Gastroesophageal sphincter (tissue), 4 donors: ENCODE data around the gene YPEL1. TPM values are rescaled to one million over a fixed set of nuclear protein-coding genes. Genes with fewer than 3 reads are reported as not detected.

Experiments used
- ATAC-seq: fragments of 150-250 bp; one replicate; pipeline ENCODE4 v1.9.1; 2016; ENCODE audit warnings: mild to moderate bottlenecking, moderate library complexity
- H3K27ac ChIP-seq, 4 donors: fragments of 200-600 bp; sonication (generic) in 3 of 4; 1 replicate in 3 of 4; 2 replicates in 1 of 4; pipeline ENCODE4 v1.5.1; 2016 to 2019
- H3K27me3 ChIP-seq: fragments of 200-600 bp; sonication (generic); one replicate; pipeline ENCODE4 v1.5.1; 2019
- H3K36me3 ChIP-seq, 2 donors: fragments of 200-600 bp; sonication (generic); one replicate each; pipeline ENCODE4 v1.5.1; 2019; ENCODE audit warnings: control low read depth in 1 of 2
- H3K4me1 ChIP-seq, 3 donors: fragments of 200-600 bp; sonication (generic); 1 replicate in 2 of 3; 2 replicates in 1 of 3; pipeline ENCODE4 v1.5.1; 2016 to 2019; ENCODE audit warnings: control low read depth in 2 of 3
- H3K4me3 ChIP-seq, 2 donors: fragments of 200-600 bp; sonication (generic); one replicate each; pipeline ENCODE4 v1.5.1; 2019; ENCODE audit warnings: mild to moderate bottlenecking in 1 of 2, moderate library complexity in 1 of 2
- H3K9me3 ChIP-seq, 3 donors: fragments of 200-600 bp; sonication (generic); one replicate each; pipeline ENCODE4 v1.5.1; 2017 to 2019; ENCODE audit warnings: control low read depth in 2 of 3
- EP300 ChIP-seq: sonication (generic); formaldehyde crosslinking; IDR thresholded peaks from one replicate; pipeline ENCODE4 v1.6.1; 2017; ENCODE audit warnings: antibody characterized with exemption, mild to moderate bottlenecking
- POLR2A ChIP-seq, 2 donors: fragments of 450-650 bp; IDR thresholded peaks; one replicate each; pipeline ENCODE4 v1.6.1; 2017; ENCODE audit warnings: antibody characterized with exemption in 2 of 2, mild to moderate bottlenecking in 2 of 2, moderate library complexity in 1 of 2
- POLR2AphosphoS5 ChIP-seq: sonication (generic); formaldehyde crosslinking; IDR thresholded peaks from one replicate; pipeline ENCODE4 v1.6.1; 2017; ENCODE audit warnings: antibody characterized with exemption
- WGBS, 2 donors: methylation state at CpG; one replicate each; pipeline ENCODE4 v1.1.5; 2018; ENCODE audit warnings: low coverage in 1 of 2; 5-methylcytosine and 5-hydroxymethylcytosine counted together
- total RNA-seq, 4 donors: library from RNA; depleted of rRNA; stranded (reverse); fragments of >200 nt; gene quantifications; one replicate each; pipeline ENCODE4 v1.1.0, GENCODE V29; 2016
- TF ChIP-seq, protein P1 (sequence below), 4 experiments: fragments of 200-600 bp in 2 of 4; fragments of 450-650 bp in 2 of 4; sonication (generic) in 1 of 4; IDR thresholded peaks; one replicate each; pipeline ENCODE4 v1.5.1; 2017 to 2019; ENCODE audit warnings: antibody characterized with exemption in 4 of 4, mild to moderate bottlenecking in 2 of 4, moderate library complexity in 2 of 4

The YPEL1 gene
- total RNA-seq, 4 donors from 2014 or later, result 11.6 to 23.1 (median 15.8) TPM

DNA sequence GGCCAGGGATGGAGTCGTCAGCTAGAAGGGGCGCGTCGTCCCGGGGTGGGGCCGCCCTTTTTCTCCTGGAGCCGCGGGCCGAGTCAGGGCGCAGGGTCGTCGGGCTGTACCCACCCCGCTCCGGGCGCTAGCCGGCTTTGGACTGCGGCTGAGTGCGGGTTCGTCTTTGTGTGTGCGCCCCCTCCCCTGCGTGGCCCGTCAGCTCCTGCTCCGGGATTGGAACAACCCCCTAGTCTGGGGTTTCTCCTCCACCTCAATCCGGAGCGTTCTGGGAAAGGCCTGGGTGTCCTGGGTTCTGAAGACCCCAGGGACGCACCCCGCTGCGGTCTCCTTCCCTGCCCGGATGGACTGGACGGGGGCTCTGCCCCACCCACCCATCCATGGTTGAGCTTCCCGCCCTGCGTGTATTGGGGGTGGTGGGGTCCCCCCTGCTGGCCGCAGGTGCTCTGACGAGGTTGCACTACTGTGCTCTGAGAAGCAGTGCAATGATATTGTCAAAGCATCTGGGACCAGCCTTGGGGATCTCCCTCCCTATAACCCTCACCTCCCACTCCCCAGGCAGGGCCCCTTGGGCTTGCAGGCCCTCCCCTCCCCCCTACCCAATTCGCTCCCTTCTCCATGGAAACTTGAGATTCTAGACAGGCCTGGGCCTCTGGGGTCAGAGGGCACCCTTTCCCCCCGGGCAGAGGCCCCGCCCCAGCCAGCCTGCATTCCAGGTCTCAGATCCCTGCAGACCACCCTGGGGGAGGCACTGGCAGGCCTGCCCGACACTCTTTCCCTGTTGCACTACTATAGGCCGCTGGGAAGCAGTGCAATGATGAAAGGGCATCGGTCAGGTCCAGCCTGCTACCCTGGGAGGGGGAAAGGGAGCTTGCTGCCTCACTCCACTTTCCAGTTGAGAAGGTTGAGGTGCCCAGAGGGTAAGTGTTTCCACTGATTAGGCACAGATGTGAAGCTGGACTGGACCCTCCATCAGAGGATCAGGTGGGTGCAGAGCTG, 82.7 kb downstream of the YPEL1 start:
- ATAC-seq, result no peak
- no peaks in the 10 kb centered on the region for H3K9me3 ChIP-seq
- peak overlapping the region; percentile 55 to 65 for H3K4me3 ChIP-seq
- WGBS, 2 donors, result no CpG with 5 or more reads among the region's 40 CpGs
- H3K27ac ChIP-seq, result peak overlapping the region in 2 of 4 donors; percentile 57 to 58
- peaks cover 0 to 4% of the 10 kb centered on the region in 2 donors for H3K36me3 ChIP-seq
- peaks cover 0 to 28% (median 11%) of the 10 kb centered on the region in 3 donors for H3K4me1 ChIP-seq
- TF ChIP-seq POLR2A (IDR thresholded peaks at IDR 0.05) (no peak), POLR2AphosphoS5 (no peak), EP300 (no peak)
- TF ChIP-seq, protein P1, sequence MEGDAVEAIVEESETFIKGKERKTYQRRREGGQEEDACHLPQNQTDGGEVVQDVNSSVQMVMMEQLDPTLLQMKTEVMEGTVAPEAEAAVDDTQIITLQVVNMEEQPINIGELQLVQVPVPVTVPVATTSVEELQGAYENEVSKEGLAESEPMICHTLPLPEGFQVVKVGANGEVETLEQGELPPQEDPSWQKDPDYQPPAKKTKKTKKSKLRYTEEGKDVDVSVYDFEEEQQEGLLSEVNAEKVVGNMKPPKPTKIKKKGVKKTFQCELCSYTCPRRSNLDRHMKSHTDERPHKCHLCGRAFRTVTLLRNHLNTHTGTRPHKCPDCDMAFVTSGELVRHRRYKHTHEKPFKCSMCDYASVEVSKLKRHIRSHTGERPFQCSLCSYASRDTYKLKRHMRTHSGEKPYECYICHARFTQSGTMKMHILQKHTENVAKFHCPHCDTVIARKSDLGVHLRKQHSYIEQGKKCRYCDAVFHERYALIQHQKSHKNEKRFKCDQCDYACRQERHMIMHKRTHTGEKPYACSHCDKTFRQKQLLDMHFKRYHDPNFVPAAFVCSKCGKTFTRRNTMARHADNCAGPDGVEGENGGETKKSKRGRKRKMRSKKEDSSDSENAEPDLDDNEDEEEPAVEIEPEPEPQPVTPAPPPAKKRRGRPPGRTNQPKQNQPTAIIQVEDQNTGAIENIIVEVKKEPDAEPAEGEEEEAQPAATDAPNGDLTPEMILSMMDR (IDR thresholded peaks at IDR 0.05), result no peak
- H3K27me3 ChIP-seq, result peaks cover 51% of the 10 kb centered on the region

- Histone ChIP-seq H3K36me3 (peaks cover 0 to 4% of the 10 kb centered on the region in 2 donors), H3K27ac (peak overlapping the region in 3 of 4 donors; percentile 48 to 58 (median 57)), H3K4me1 (peaks cover 0 to 20% (median 11%) of the 10 kb centered on the region in 3 donors), H3K4me3 (peak overlapping the region; percentile 55 to 65), H3K27me3 (peaks cover 44% of the 10 kb centered on the region), H3K9me3 (no peaks in the 10 kb centered on the region)
- ATAC-seq, result peak; percentile 95
- no CpG with 5 or more reads among the region's 44 CpGs for WGBS, 2 donors
- TF ChIP-seq POLR2AphosphoS5 (no peak), EP300 (no peak), POLR2A (IDR thresholded peaks at IDR 0.05) (no peak)
- TF ChIP-seq, protein P1 (IDR thresholded peaks at IDR 0.05), result no peak
These were observed 83.5 kb downstream of the YPEL1 start for GRCh38 chr22:21652010-21652546.

DNA sequence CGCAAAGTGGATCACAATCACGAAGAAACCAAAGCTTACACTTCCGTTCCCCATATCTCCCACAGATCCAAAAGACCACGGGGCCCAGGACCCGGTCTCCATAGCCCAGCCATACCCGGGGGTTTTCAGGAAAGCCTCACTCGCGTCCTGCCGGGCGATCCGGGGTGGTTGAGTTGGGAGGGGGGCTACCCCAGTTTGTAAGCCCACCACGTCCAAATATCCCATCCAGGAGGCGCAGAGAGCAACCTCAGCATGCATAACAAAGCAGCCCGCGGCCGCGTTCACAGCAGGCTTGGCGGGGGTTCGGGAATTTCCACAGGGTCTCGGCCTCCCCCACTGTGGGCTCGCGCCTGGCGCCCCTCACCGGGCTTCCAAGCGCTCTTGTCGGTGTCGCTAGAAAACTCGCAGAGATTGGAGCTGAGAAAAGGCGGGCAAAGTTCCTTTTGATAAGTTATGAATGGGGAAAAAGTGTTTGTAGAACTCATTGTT, 84.0 kb downstream of the YPEL1 start:
- Histone ChIP-seq H3K4me1 (peaks cover 0 to 25% (median 11%) of the 10 kb centered on the region in 3 donors), H3K27ac (peak overlapping the region in 2 of 4 donors; percentile 57 to 58), H3K4me3 (peak overlapping the region; percentile 55 to 65), H3K36me3 (peaks cover 0 to 4% of the 10 kb centered on the region in 2 donors), H3K9me3 (no peaks in the 10 kb centered on the region), H3K27me3 (peaks cover 38% of the 10 kb centered on the region)
- WGBS, 2 donors, result 2% methylated on average over 9 of the region's 29 CpGs; no CpG with 5 or more reads in 1 of the 2 donors
- TF ChIP-seq EP300 (no peak), POLR2A (IDR thresholded peaks at IDR 0.05) (no peak), POLR2AphosphoS5 (no peak)
- TF ChIP-seq, protein P1 (IDR thresholded peaks at IDR 0.05), result no peak
- peak; percentile 4 for ATAC-seq

DNA sequence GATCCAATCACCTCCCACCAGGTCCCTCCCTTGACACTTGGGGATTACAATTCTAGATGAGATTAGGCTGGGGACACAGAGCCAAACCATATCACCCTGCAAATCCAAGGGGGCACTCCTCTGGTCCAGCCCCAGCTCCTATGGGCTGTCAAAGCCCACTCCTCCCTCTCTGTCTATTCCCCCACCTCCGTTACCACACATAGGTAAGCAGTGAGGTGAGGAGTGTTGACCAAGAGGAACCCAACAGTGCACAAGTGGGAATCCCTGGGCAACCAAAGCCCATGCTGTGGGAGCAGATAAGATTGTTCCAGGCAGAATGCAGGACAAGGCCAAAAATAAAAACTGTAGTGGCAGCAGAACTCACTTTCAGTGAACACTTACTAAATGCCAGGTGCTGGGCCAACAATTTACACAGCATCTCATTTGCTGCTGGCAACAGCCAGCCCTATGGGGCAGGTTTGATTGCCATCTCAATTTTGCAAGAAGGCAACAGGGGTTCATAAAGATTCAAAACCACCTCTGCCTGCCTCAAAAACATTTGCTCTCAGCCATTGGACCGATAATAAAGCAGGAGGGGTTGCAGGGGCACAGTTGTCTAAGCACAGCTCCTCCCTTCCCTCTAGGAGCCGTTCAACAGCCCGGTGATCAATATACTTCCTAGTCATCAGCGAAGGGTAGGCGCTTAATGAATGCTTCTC, 84.6 kb downstream of the YPEL1 start:
- Histone ChIP-seq H3K9me3 (no peaks in the 10 kb centered on the region), H3K27ac (no peak overlapping the region), H3K36me3 (peaks cover 0 to 4% of the 10 kb centered on the region in 2 donors), H3K4me3 (peak overlapping the region in 1 of 2 donors; percentile 65), H3K4me1 (peaks cover 0 to 29% (median 11%) of the 10 kb centered on the region in 3 donors), H3K27me3 (peaks cover 33% of the 10 kb centered on the region)
- WGBS, 2 donors, result 0 to 7% methylated on average over 1 to 5 of the region's 6 CpGs
- ATAC-seq, result no peak
- TF ChIP-seq EP300, result no peak
- TF ChIP-seq POLR2AphosphoS5, result no peak
- no peak for TF ChIP-seq POLR2A (IDR thresholded peaks at IDR 0.05)
- TF ChIP-seq, protein P1 (IDR thresholded peaks at IDR 0.05), result no peak
